Measurements from ENCODE around the gene DEPDC5. TPM values are rescaled to one million over a fixed set of nuclear protein-coding genes. Genes with fewer than 3 reads are reported as not detected.

The DEPDC5 gene
- total RNA-seq, 2 donors from 2014 or later = 31.9 to 43.2 TPM

GRCh38 chr22:31764785-31765184, 11.0 kb downstream of the DEPDC5 start:
- no peaks in the 10 kb centered on the region for H3K27me3 ChIP-seq (ENCODE audit: control insufficient read depth, insufficient read depth, low read length, poor library complexity, severe bottlenecking)
- H3K9me3 ChIP-seq (ENCODE audit: control insufficient read depth, low read length) = no peaks in the 10 kb centered on the region
- H3K9ac ChIP-seq (ENCODE audit: extremely low read depth, low read length, poor library complexity, severe bottlenecking) = no peak overlapping the region
- H3K27ac ChIP-seq (ENCODE audit: low read depth, low read length) = no peak overlapping the region
- Mint-ChIP-seq H3K4me1 (no peaks in the 10 kb centered on the region), H3K36me3 (ENCODE audit: low read depth) (peaks cover 56% of the 10 kb centered on the region), H3K4me3 (no peak overlapping the region), H3K9me3 (no peaks in the 10 kb centered on the region), H3K27me3 (ENCODE audit: insufficient read depth) (no peaks in the 10 kb centered on the region), H3K27ac (no peak overlapping the region)
- TF ChIP-seq CTCF (conservative IDR thresholded peaks at IDR 0.05) = no peak
- 91 to 100% methylated on average over 2 to 3 of the region's 3 CpGs for WGBS, 2 experiments (ENCODE audit: insufficient coverage in 1 of 2, insufficient read length in 1 of 2)
- H3K4me3 ChIP-seq (ENCODE audit: low read length) = no peak overlapping the region
- no peaks in the 10 kb centered on the region for H3K4me1 ChIP-seq (ENCODE audit: control insufficient read depth, insufficient read depth, low read length)
- no peak for DNase-seq
- H3K36me3 ChIP-seq (ENCODE audit: control insufficient read depth, insufficient read depth, low read length) = peaks cover 65% of the 10 kb centered on the region

GRCh38 chr22:31768422-31769059, 14.7 kb downstream of the DEPDC5 start:
- no peaks in the 10 kb centered on the region for H3K4me1 Mint-ChIP-seq
- Histone ChIP-seq H3K27ac (ENCODE audit: low read depth, low read length) (no peak overlapping the region), H3K36me3 (ENCODE audit: control insufficient read depth, insufficient read depth, low read length) (peaks cover 66% of the 10 kb centered on the region), H3K9me3 (ENCODE audit: control insufficient read depth, low read length) (no peaks in the 10 kb centered on the region), H3K4me1 (ENCODE audit: control insufficient read depth, insufficient read depth, low read length) (no peaks in the 10 kb centered on the region), H3K9ac (ENCODE audit: extremely low read depth, low read length, poor library complexity, severe bottlenecking) (no peak overlapping the region), H3K27me3 (ENCODE audit: control insufficient read depth, insufficient read depth, low read length, poor library complexity, severe bottlenecking) (no peaks in the 10 kb centered on the region), H3K4me3 (ENCODE audit: low read length) (no peak overlapping the region)
- H3K27me3 Mint-ChIP-seq (ENCODE audit: insufficient read depth) = no peaks in the 10 kb centered on the region
- H3K36me3 Mint-ChIP-seq (ENCODE audit: low read depth) = peaks cover 60% of the 10 kb centered on the region
- DNase-seq = no peak
- H3K4me3 Mint-ChIP-seq = no peak overlapping the region
- WGBS, 2 experiments (ENCODE audit: insufficient coverage in 1 of 2, insufficient read length in 1 of 2) = 92 to 100% methylated on average over 1 to 4 of the region's 4 CpGs
- no peak for TF ChIP-seq CTCF (conservative IDR thresholded peaks at IDR 0.05)
- H3K9me3 Mint-ChIP-seq = no peaks in the 10 kb centered on the region
- H3K27ac Mint-ChIP-seq = no peak overlapping the region

GRCh38 chr22:31773416-31773815, 19.6 kb downstream of the DEPDC5 start:
- Histone ChIP-seq H3K36me3 (ENCODE audit: control insufficient read depth, insufficient read depth, low read length) (peaks cover 48% of the 10 kb centered on the region), H3K9ac (ENCODE audit: extremely low read depth, low read length, poor library complexity, severe bottlenecking) (no peak overlapping the region), H3K27ac (ENCODE audit: low read depth, low read length) (no peak overlapping the region), H3K9me3 (ENCODE audit: control insufficient read depth, low read length) (no peaks in the 10 kb centered on the region), H3K27me3 (ENCODE audit: control insufficient read depth, insufficient read depth, low read length, poor library complexity, severe bottlenecking) (no peaks in the 10 kb centered on the region), H3K4me3 (ENCODE audit: low read length) (no peak overlapping the region), H3K4me1 (ENCODE audit: control insufficient read depth, insufficient read depth, low read length) (no peaks in the 10 kb centered on the region)
- no peaks in the 10 kb centered on the region for H3K27me3 Mint-ChIP-seq (ENCODE audit: insufficient read depth)
- 90 to 94% methylated on average over 3 to 5 of the region's 5 CpGs for WGBS, 2 experiments (ENCODE audit: insufficient coverage in 1 of 2, insufficient read length in 1 of 2)
- peaks cover 57% of the 10 kb centered on the region for H3K36me3 Mint-ChIP-seq (ENCODE audit: low read depth)
- no peak for TF ChIP-seq CTCF (conservative IDR thresholded peaks at IDR 0.05)
- H3K9me3 Mint-ChIP-seq = no peaks in the 10 kb centered on the region
- H3K27ac Mint-ChIP-seq = no peak overlapping the region
- no peak overlapping the region for H3K4me3 Mint-ChIP-seq
- H3K4me1 Mint-ChIP-seq = no peaks in the 10 kb centered on the region
- no peak for DNase-seq
